Uterus (tissue), 4 donors: ENCODE data around the gene ADPRM. TPM values are rescaled to one million over a fixed set of nuclear protein-coding genes. Genes with fewer than 3 reads are reported as not detected.
A peak's percentile ranks its signal among the peaks of the same experiment; 100 is the strongest.
"Not testable (repeated sequence)": the region's sequence is repeated elsewhere in the genome, so short reads cannot be mapped to it uniquely, and the experiment has no call there.

Experiments
- DNase-seq, 2 donors: peaks; one replicate each; pipeline ENCODE4 v3.0.0-alpha.2; 2019 to 2020
- H3K27ac ChIP-seq, 2 donors: fragments of 200-600 bp; sonication (generic); 1 replicate in 1 of 2; 2 replicates in 1 of 2; pipeline ENCODE4 v1.5.1; 2016 to 2018
- H3K27me3 ChIP-seq, 2 donors: fragments of 200-600 bp; sonication (generic); one replicate each; pipeline ENCODE4 v1.5.1; 2018 to 2019; ENCODE audit warnings: control low read depth in 1 of 2
- H3K36me3 ChIP-seq, 2 donors: fragments of 200-600 bp; sonication (generic); one replicate each; pipeline ENCODE4 v1.5.1; 2019; ENCODE audit warnings: control low read depth in 1 of 2
- H3K4me1 ChIP-seq, 2 donors: fragments of 200-600 bp; sonication (generic); one replicate each; pipeline ENCODE4 v1.5.1; 2018 to 2019; ENCODE audit warnings: control low read depth in 1 of 2
- H3K4me3 ChIP-seq, 2 donors: fragments of 200-600 bp; sonication (generic); 1 replicate in 1 of 2; 2 replicates in 1 of 2; pipeline ENCODE4 v1.5.1; 2018 to 2019; ENCODE audit warnings: mild to moderate bottlenecking in 1 of 2
- H3K9me3 ChIP-seq, 2 donors: fragments of 200-600 bp; sonication (generic); one replicate each; pipeline ENCODE4 v1.5.1; 2019; ENCODE audit warnings: control low read depth in 1 of 2
- CTCF ChIP-seq, 4 experiments: fragments of 200-600 bp in 2 of 4; fragments of 450-650 bp in 2 of 4; sonication (generic) in 2 of 4; IDR thresholded peaks; one replicate each; pipeline ENCODE4 v1.5.1; 2016 to 2019; ENCODE audit warnings: antibody characterized with exemption in 4 of 4, mild to moderate bottlenecking in 2 of 4, moderate library complexity in 1 of 4
- POLR2A ChIP-seq, 2 donors: fragments of 450-650 bp; IDR thresholded peaks; one replicate each; pipeline ENCODE4 v1.6.1; 2016; ENCODE audit warnings: antibody characterized with exemption in 2 of 2, mild to moderate bottlenecking in 1 of 2, moderate library complexity in 1 of 2
- intact Hi-C: fragments of 100-400 bp; cut with DNase I; formaldehyde crosslinking; loops from one replicate; pipeline ENCODE4 v1.15.1; 2023; ENCODE audit warnings: low total_unique reads
- total RNA-seq, 4 donors: library from RNA; depleted of rRNA in 3 of 4; stranded (reverse); fragments of >200 nt in 3 of 4; gene quantifications; one replicate each; pipeline versions ENCODE4 v1.1.0 to v1.2.4, GENCODE V29; 2014 to 2023
- donor health status: DM: yes; HTN: yes; CAD: no.

The ADPRM gene
- total RNA-seq, 4 donors from 2014 or later: 14.0 to 32.6 (median 17.8) TPM

- no peaks in the 10 kb centered on the region for H3K27me3 ChIP-seq
- no peak for DNase-seq
- H3K27ac ChIP-seq: no peak overlapping the region
- H3K4me3 ChIP-seq: no peak overlapping the region
- H3K4me1 ChIP-seq: no peaks in the 10 kb centered on the region
- TF ChIP-seq CTCF (IDR thresholded peaks at IDR 0.05) (no peak), POLR2A (IDR thresholded peaks at IDR 0.05) (no peak)
- H3K9me3 ChIP-seq: no peaks in the 10 kb centered on the region
- H3K36me3 ChIP-seq: no peaks in the 10 kb centered on the region
- intact Hi-C loops: no loop called here
These were observed 29.8 kb downstream of the ADPRM start for GRCh38 chr17:10727192-10727591.

- Histone ChIP-seq H3K36me3 (no peaks in the 10 kb centered on the region), H3K27ac (peak overlapping the region; percentile 90 to 97), H3K4me3 (no peak overlapping the region), H3K4me1 (no peaks in the 10 kb centered on the region), H3K27me3 (no peaks in the 10 kb centered on the region), H3K9me3 (no peaks in the 10 kb centered on the region)
- TF ChIP-seq CTCF (IDR thresholded peaks at IDR 0.05) (no peak), POLR2A (IDR thresholded peaks at IDR 0.05) (no peak)
- DNase-seq: no peak
- intact Hi-C loops: no loop called here
These were observed 31.0 kb downstream of the ADPRM start for GRCh38 chr17:10728331-10728892.

GRCh38 chr17:10729334-10730193 lies 32.2 kb downstream of the ADPRM start, which contains the start of gene TMEM220:
Gene TMEM220, minus strand, starts transcription at chr17:10730023. Its CDS starts 172 bp downstream, at chr17:10729851.
- peak; percentile 59 to 85 for TF ChIP-seq POLR2A (IDR thresholded peaks at IDR 0.05)
- TF ChIP-seq CTCF (IDR thresholded peaks at IDR 0.05): peak in 1 of 4 experiments; percentile 30
- Histone ChIP-seq H3K27me3 (no peaks in the 10 kb centered on the region), H3K4me3 (peak within 1 kb of the TSS; percentile 44 to 72), H3K27ac (peak within 1 kb of the TSS; percentile 90 to 97), H3K9me3 (no peaks in the 10 kb centered on the region), H3K36me3 (no peaks in the 10 kb centered on the region), H3K4me1 (no peaks in the 10 kb centered on the region)
- intact Hi-C loops: no loop called here
- DNase-seq: peak; percentile 83 to 84

GRCh38 chr17:10730247-10730646 lies 32.9 kb downstream of the ADPRM start:
- H3K4me1 ChIP-seq, H3K27me3 ChIP-seq, H3K9me3 ChIP-seq, intact Hi-C loops, H3K36me3 ChIP-seq: not testable (repeated sequence)
- H3K27ac ChIP-seq: peak overlapping the region; percentile 90 to 97
- H3K4me3 ChIP-seq: peak overlapping the region; percentile 44 to 72
- peak in 1 of 2 donors; percentile 35 for DNase-seq

- Histone ChIP-seq H3K27me3 (no peaks in the 10 kb centered on the region), H3K36me3 (no peaks in the 10 kb centered on the region), H3K4me1 (no peaks in the 10 kb centered on the region), H3K4me3 (no peak overlapping the region), H3K9me3 (no peaks in the 10 kb centered on the region), H3K27ac (peak overlapping the region; percentile 90 to 97)
- intact Hi-C loops: no loop called here
- TF ChIP-seq POLR2A (IDR thresholded peaks at IDR 0.05) (no peak), CTCF (IDR thresholded peaks at IDR 0.05) (no peak)
- DNase-seq: no peak
These were observed 34.0 kb downstream of the ADPRM start for GRCh38 chr17:10731408-10731879.

- DNase-seq: peak in 1 of 2 donors; percentile 6
- H3K27me3 ChIP-seq, intact Hi-C loops, H3K4me3 ChIP-seq, H3K36me3 ChIP-seq, H3K27ac ChIP-seq, H3K9me3 ChIP-seq, H3K4me1 ChIP-seq: not testable (repeated sequence)
These were observed 34.7 kb downstream of the ADPRM start for GRCh38 chr17:10732121-10732520.
